ENCODE data around the gene PRRX1.

DNA sequence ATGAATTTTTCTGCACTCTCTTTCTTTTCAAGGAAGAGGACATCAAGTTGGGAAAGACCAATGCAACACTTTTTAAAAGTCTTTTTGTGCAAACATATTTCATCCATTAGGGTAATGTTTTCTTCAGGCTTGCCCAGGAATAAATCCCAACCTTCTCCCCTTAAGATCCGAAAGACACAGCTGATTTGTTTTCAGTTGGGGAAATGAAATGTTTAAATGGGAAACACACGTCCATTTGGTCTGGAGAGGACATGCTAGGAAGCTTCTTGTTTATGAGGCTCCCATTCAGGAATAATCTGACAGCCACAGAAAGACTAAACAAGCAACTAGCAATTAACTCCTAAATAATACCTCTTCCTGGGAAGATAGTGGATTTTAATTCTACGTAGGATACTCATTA is 91.9 kb downstream of the PRRX1 start:
- TF ChIP-seq YY1 (IDR thresholded peaks at IDR 0.05; ENCODE audit: insufficient read depth, insufficient read length): no peak
- TF ChIP-seq ZNF274 (IDR thresholded peaks at IDR 0.05; ENCODE audit: low read depth, low read length): no peak
- no peak for TF ChIP-seq SUZ12 (IDR thresholded peaks at IDR 0.05; ENCODE audit: extremely low read depth, insufficient read depth, insufficient read length)
